Measurements from ENCODE around the gene GATD1. TPM values are rescaled to one million over a fixed set of nuclear protein-coding genes. Genes with fewer than 3 reads are reported as not detected.

The GATD1 gene
- total RNA-seq, 4 donors from 2014 or later = 20.2 to 38.7 (median 21.6) TPM

DNA sequence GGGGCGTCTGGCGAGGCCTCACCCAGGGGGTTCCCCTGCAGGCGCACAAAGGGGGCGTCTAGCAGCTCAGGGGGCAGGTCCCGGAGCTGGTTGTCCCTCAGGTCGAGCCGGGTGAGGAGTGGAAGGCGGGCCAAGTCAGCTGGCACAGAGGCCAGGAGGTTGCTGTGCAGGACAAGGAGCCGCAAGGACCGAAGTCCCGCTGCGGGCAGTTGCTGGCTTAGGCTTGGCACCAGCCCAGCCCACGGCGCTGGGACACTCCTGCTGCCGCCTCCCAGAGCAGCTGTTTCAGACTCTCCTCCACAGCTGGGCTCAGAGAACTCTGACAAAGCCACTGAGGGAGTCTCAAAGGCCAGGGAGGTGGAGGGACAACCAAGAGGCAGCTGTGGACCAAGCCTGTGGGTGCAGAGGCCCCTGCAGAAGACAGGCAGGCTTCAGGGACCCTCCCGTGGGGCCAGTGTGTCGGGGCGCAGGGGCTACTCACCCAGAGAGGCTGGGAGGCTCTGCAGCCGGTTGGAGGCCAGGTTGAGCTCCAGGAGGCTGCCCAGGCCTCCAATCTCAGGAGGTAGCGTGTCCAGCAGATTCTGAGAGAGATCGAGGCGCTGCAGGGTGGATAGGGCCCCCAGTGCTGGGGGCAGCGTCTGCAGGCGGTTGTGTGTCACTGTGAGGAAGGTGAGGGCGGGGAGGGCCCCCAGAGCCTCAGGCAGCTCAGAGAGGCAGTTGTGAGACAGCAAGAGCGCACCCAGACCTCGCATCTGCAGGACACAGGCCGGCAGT, 25.6 kb upstream of the GATD1 start:
- no peaks in the 10 kb centered on the region for H3K9me3 ChIP-seq
- peaks cover 0 to 48% (median 11%) of the 10 kb centered on the region in 3 donors for H3K36me3 ChIP-seq
- no peak overlapping the region for H3K4me3 ChIP-seq
- intact Hi-C loops (cut with DNase I) = no loop called here
- no peak for DNase-seq
- TF ChIP-seq CTCF (IDR thresholded peaks at IDR 0.05) = no peak
- TF ChIP-seq POLR2A (IDR thresholded peaks at IDR 0.05) = no peak
- no peak overlapping the region for H3K27ac ChIP-seq
- peaks cover 18 to 53% (median 27%) of the 10 kb centered on the region in 3 donors for H3K4me1 ChIP-seq
- 70 to 84% methylated on average over 2 to 10 of the region's 28 CpGs for WGBS, 2 donors
- no peaks in the 10 kb centered on the region for H3K27me3 ChIP-seq

- Histone ChIP-seq H3K36me3 (peaks cover 0 to 48% (median 11%) of the 10 kb centered on the region in 3 donors), H3K9me3 (no peaks in the 10 kb centered on the region), H3K4me3 (no peak overlapping the region), H3K4me1 (peaks cover 18 to 52% (median 33%) of the 10 kb centered on the region in 3 donors), H3K27ac (no peak overlapping the region), H3K27me3 (no peaks in the 10 kb centered on the region)
- TF ChIP-seq POLR2A (IDR thresholded peaks at IDR 0.05) (no peak), CTCF (IDR thresholded peaks at IDR 0.05) (no peak)
- WGBS, 2 donors = 96% methylated on average over 8 of the region's 21 CpGs; no CpG with 5 or more reads in 1 of the 2 donors
- DNase-seq = no peak
- intact Hi-C loops (cut with DNase I) = no loop called here
These were observed 24.8 kb upstream of the GATD1 start for GRCh38 chr11:802018-802617.

DNA sequence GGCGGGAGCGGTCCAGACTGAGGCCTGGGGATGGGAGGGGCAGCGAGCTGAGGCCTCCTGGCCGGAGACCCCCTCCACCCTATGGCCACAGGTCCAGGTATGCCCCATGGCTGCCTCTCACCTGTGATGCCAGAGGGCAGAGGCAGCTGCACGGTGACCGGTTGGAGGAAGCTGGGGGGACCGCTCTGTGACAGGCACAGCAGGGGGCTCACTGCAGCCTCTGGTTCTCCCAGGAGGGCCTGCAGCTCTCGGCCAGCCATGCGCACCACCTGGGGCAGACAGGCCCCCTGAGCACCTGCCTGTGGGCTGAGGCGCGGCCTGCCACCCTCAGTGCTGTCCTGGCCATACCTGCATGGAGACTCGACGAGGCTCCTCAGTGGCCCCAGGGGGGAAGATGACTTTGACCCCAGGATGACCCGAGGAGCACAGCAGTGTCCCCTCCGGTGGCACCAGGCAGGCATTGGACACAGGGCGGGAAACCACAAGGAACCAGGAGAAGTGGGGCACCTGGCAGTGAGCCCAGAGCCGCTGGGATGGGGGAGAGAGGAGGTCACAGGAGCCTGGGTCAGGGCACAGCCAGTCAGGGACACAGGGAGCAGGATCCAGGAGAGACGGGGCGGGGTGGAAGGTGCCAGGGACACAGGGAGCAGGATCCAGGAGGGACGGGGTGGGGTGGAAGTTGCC, 24.0 kb upstream of the GATD1 start:
- H3K9me3 ChIP-seq = no peaks in the 10 kb centered on the region
- H3K27ac ChIP-seq = no peak overlapping the region
- intact Hi-C loops (cut with DNase I) = no loop called here
- WGBS, 2 donors = 78 to 88% methylated on average over 7 to 10 of the region's 20 CpGs
- DNase-seq = no peak
- no peaks in the 10 kb centered on the region for H3K27me3 ChIP-seq
- TF ChIP-seq POLR2A (IDR thresholded peaks at IDR 0.05) (no peak), CTCF (IDR thresholded peaks at IDR 0.05) (no peak)
- no peak overlapping the region for H3K4me3 ChIP-seq
- H3K4me1 ChIP-seq = peaks cover 27 to 60% (median 42%) of the 10 kb centered on the region in 3 donors
- H3K36me3 ChIP-seq = peaks cover 0 to 48% (median 11%) of the 10 kb centered on the region in 3 donors

- H3K27ac ChIP-seq = no peak overlapping the region
- 89 to 98% methylated on average over 10 to 12 of the region's 30 CpGs for WGBS, 2 donors
- TF ChIP-seq CTCF (IDR thresholded peaks at IDR 0.05) (no peak), POLR2A (IDR thresholded peaks at IDR 0.05) (no peak)
- no peaks in the 10 kb centered on the region for H3K27me3 ChIP-seq
- no peak overlapping the region for H3K4me3 ChIP-seq
- H3K36me3 ChIP-seq = peaks cover 0 to 48% (median 11%) of the 10 kb centered on the region in 3 donors
- DNase-seq = no peak
- intact Hi-C loops (cut with DNase I) = no loop called here
- H3K4me1 ChIP-seq = peaks cover 31 to 60% (median 46%) of the 10 kb centered on the region in 3 donors
- H3K9me3 ChIP-seq = no peaks in the 10 kb centered on the region
These were observed 23.2 kb upstream of the GATD1 start for GRCh38 chr11:800473-800872.

All from esophagus squamous epithelium (tissue), 5 donors.